GM12873 (cell line): ENCODE measurements around the gene CRYBA4.

Source experiments
- TF ChIP-seq, protein P1 (sequence below): IDR thresholded peaks from 2 replicates; pipeline ENCODE4 v1.5.1; 2012; ENCODE audit warnings: low read depth, mild to moderate bottlenecking, moderate library complexity, low read length, control low read depth; ENCODE audit not compliant: insufficient read depth; ENCODE audit errors: missing control alignments

CRYBA4 gene

DNA sequence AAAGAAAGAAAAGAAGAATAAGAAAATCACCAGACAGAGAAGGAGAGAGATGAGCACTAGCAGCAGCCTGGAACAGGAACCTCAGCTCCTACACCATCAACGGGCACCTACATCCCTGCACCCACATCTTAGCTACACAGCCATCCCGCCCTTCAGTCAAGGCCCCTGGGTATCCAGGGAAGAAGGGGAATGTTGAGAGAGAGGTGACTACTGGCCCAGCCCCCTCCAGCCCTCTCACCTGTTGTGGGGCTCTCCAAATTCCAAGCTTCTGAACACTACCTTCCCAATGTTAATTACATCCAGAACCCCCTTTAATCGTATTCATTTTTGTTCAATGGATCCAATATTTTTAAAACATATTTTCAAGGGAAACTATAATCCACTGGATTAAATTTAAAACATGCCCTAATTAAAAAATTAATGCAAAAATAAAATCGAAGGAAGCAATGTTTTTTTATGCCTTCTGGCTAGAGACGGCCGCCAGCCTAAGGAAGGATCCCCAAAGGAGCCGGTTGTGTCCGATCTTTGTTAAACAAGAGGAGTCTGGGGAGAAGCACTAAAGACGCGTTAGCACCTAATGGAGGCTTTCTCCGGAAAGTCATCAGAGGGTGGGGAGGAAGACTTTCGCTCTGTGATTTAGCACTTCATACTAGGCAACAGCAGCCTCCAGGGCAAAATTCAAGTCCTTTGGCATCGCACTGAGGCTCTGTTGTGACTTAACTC is 41.4 kb upstream of the CRYBA4 start:
- TF ChIP-seq, protein P1, sequence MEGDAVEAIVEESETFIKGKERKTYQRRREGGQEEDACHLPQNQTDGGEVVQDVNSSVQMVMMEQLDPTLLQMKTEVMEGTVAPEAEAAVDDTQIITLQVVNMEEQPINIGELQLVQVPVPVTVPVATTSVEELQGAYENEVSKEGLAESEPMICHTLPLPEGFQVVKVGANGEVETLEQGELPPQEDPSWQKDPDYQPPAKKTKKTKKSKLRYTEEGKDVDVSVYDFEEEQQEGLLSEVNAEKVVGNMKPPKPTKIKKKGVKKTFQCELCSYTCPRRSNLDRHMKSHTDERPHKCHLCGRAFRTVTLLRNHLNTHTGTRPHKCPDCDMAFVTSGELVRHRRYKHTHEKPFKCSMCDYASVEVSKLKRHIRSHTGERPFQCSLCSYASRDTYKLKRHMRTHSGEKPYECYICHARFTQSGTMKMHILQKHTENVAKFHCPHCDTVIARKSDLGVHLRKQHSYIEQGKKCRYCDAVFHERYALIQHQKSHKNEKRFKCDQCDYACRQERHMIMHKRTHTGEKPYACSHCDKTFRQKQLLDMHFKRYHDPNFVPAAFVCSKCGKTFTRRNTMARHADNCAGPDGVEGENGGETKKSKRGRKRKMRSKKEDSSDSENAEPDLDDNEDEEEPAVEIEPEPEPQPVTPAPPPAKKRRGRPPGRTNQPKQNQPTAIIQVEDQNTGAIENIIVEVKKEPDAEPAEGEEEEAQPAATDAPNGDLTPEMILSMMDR = no peak

DNA sequence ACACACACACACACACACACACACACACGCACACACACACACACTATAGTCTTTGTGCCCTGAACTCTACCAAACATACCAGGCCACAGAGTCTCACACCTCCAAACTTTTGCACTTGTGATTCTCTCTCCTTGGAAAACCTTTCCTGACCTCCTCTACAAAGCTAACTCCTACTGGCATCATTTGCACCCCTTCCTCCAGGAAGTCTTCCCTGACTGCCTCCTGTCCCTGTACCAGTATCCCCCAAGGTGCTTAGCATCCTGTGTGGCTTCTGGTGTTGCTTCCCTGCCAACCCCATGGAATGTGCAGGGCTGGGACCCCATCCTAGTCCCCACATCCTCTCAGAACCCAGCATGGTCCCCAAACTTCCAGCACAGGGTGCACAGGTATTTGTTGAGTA is 40.7 kb upstream of the CRYBA4 start:
- TF ChIP-seq, protein P1 = no peak

- TF ChIP-seq, protein P1 = no peak
Measured at GRCh38 chr22:26581633-26582168, 40.1 kb upstream of the CRYBA4 start.

GRCh38 chr22:26584010-26584409 is 37.8 kb upstream of the CRYBA4 start:
- TF ChIP-seq, protein P1 = no peak

- TF ChIP-seq, protein P1 = no peak
Measured at GRCh38 chr22:26585104-26585790, 36.5 kb upstream of the CRYBA4 start.

GRCh38 chr22:26586556-26587325 is 35.0 kb upstream of the CRYBA4 start:
- TF ChIP-seq, protein P1 = no peak
